BJ (cell line): Measurements from ENCODE around the gene C19orf73. TPM values are rescaled to one million over a fixed set of nuclear protein-coding genes. Genes with fewer than 3 reads are reported as not detected.
"Not testable (repeated sequence)": the region's sequence is repeated elsewhere in the genome, so short reads cannot be mapped to it uniquely, and the experiment has no call there.

Experiments
- CTCF ChIA-PET: fragments of 350-600 bp; formaldehyde crosslinking; extraction: SDS; loops from one replicate; lab custom pipeline; 2021; ENCODE audit warnings: antibody characterized with exemption, inconsistent platforms; lab: Yijun Ruan, JAX
- POLR2A ChIA-PET: fragments of 300-600 bp; sonication (Branson Sonifier 250); formaldehyde crosslinking; extraction: SDS; loops from one replicate; lab custom pipeline; 2021; ENCODE audit warnings: antibody characterized with exemption; lab: Charles Lee
- DNase-seq: peaks from one replicate; pipeline ENCODE4 v3.0.0-alpha.2; 2011; ENCODE audit warnings: low read depth
- H3K27me3 ChIP-seq: 2 replicates; pipeline ENCODE4 v1.6.0; 2011; ENCODE audit warnings: low read length; ENCODE audit not compliant: control insufficient read depth, insufficient read depth
- H3K36me3 ChIP-seq: 2 replicates; pipeline ENCODE4 v1.5.1; 2011; ENCODE audit warnings: low read length; ENCODE audit not compliant: control insufficient read depth, insufficient read depth
- H3K4me3 ChIP-seq: 2 replicates; pipeline ENCODE4 v1.5.1; 2011; ENCODE audit warnings: low read depth, mild to moderate bottlenecking, control low read depth, low read length
- polyA plus RNA-seq: library from polyadenylated mRNA; depleted of rRNA; stranded (reverse); fragments of >200 nt; gene quantifications from 2 replicates; pipeline ENCODE4 v1.2.3, GENCODE V29; 2011
- TF ChIP-seq, protein P1 (sequence below): IDR thresholded peaks from 2 replicates; pipeline ENCODE4 v1.5.1; 2011; ENCODE audit warnings: low read depth, mild to moderate bottlenecking, control low read depth, inconsistent platforms, low read length, moderate library complexity; ENCODE audit not compliant: insufficient read depth

C19orf73 gene
- polyA plus RNA-seq, 1 experiment, result 0.94 TPM

DNA sequence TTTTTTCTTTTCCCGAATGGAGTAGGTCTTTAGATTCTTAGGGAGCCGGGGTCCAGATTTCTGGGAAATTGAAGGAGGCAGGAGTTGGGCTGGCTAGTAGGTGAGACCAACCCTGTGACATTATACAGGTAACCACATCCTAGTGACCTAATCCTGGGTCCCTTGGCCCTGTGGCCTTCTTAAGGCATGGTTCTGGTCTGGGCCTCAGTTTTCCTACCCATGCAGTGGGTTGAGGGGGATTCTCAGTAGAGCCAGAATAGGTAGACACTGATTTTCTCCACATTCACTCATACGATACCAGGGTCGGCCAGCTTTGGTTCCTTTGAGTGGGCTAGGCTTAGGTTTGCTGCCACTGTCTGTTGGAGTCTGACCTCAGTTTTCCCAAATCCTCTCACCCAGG lies 7.6 kb upstream of the C19orf73 start:
- no peak overlapping the region for H3K4me3 ChIP-seq
- H3K36me3 ChIP-seq, result no peaks in the 10 kb centered on the region
- TF ChIP-seq, protein P1, sequence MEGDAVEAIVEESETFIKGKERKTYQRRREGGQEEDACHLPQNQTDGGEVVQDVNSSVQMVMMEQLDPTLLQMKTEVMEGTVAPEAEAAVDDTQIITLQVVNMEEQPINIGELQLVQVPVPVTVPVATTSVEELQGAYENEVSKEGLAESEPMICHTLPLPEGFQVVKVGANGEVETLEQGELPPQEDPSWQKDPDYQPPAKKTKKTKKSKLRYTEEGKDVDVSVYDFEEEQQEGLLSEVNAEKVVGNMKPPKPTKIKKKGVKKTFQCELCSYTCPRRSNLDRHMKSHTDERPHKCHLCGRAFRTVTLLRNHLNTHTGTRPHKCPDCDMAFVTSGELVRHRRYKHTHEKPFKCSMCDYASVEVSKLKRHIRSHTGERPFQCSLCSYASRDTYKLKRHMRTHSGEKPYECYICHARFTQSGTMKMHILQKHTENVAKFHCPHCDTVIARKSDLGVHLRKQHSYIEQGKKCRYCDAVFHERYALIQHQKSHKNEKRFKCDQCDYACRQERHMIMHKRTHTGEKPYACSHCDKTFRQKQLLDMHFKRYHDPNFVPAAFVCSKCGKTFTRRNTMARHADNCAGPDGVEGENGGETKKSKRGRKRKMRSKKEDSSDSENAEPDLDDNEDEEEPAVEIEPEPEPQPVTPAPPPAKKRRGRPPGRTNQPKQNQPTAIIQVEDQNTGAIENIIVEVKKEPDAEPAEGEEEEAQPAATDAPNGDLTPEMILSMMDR, result no peak
- H3K27me3 ChIP-seq, result peaks cover 2% of the 10 kb centered on the region
- POLR2A ChIA-PET, result interaction anchor here (0.6 kb wide), 1 partner anchor 24 kb away, joined by 5 read pairs; no protein-coding TSS in a partner anchor
- no peak for DNase-seq
- CTCF ChIA-PET, result interaction anchor here (1.8 kb wide), 1 partner anchor 20 kb away, joined by 5 read pairs; no protein-coding TSS in a partner anchor

- peaks cover 7% of the 10 kb centered on the region for H3K27me3 ChIP-seq
- ChIA-PET POLR2A (no interaction called here), CTCF (interaction anchor here (0.9 kb wide), 1 partner anchor 90 kb away, joined by 3 read pairs; no protein-coding TSS in a partner anchor)
- H3K36me3 ChIP-seq, result no peaks in the 10 kb centered on the region
- TF ChIP-seq, protein P1, result no peak
- no peak overlapping the region for H3K4me3 ChIP-seq
- DNase-seq, result no peak
Observed at GRCh38 chr19:49125025-49125731, 6.2 kb upstream of the C19orf73 start.

- H3K27me3 ChIP-seq, H3K36me3 ChIP-seq, POLR2A ChIA-PET, H3K4me3 ChIP-seq, DNase-seq: not testable (repeated sequence)
- CTCF ChIA-PET, result interaction anchor here (1.4 kb wide), 1 partner anchor 9 kb away, joined by 3 read pairs; the partner anchor contains the start of gene LIN7B
Observed at GRCh38 chr19:49123285-49123684, 4.3 kb upstream of the C19orf73 start.

DNA sequence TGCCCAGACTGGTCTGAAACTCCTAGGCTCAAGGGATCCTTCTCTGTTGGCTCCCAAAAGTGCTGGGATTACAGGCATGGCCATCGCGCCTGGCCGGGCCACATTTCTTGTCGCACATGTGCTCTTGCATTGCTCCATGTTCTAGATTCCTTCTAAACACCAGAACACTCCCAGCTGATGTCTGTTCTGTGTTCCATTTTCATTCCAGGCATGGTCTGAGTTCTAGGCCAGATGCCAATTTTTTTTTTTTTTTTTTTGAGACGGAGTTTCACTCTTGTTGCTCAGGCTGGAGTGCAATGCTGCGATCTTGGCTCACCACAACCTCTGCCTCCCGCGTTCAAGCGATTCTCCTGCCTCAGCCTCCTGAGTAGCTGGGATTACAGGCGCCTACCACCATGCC lies 2.9 kb upstream of the C19orf73 start:
- POLR2A ChIA-PET, H3K27me3 ChIP-seq, H3K4me3 ChIP-seq, DNase-seq, H3K36me3 ChIP-seq: not testable (repeated sequence)
- CTCF ChIA-PET, result interaction anchor here (0.6 to 2.8 kb wide), 3 partner anchors 24 to 788 kb away, joined by 3 to 9 read pairs (median 4); no protein-coding TSS in a partner anchor

GRCh38 chr19:49120868-49121267 lies 1.9 kb upstream of the C19orf73 start:
- H3K27me3 ChIP-seq, result peaks cover 7% of the 10 kb centered on the region
- TF ChIP-seq, protein P1, result no peak
- H3K36me3 ChIP-seq, result no peaks in the 10 kb centered on the region
- POLR2A ChIA-PET, result no interaction called here
- DNase-seq, result no peak
- H3K4me3 ChIP-seq, result no peak overlapping the region
- CTCF ChIA-PET, result interaction anchor here (1.1 to 2.8 kb wide), 5 partner anchors 23 to 78 kb away, joined by 3 to 9 read pairs (median 4); no protein-coding TSS in a partner anchor

- DNase-seq, result no peak
- POLR2A ChIA-PET, result no interaction called here
Observed at GRCh38 chr19:49120325-49120683, 1.4 kb upstream of the C19orf73 start.

More at GRCh38 chr19:49120325-49120683, 1.4 kb upstream of the C19orf73 start:
- peaks cover 7% of the 10 kb centered on the region for H3K27me3 ChIP-seq
- CTCF ChIA-PET, result interaction anchor here (0.8 to 2.8 kb wide), 5 partner anchors 16 to 77 kb away, joined by 3 to 9 read pairs (median 3); no protein-coding TSS in a partner anchor
- no peaks in the 10 kb centered on the region for H3K36me3 ChIP-seq
- H3K4me3 ChIP-seq, result no peak overlapping the region
- TF ChIP-seq, protein P1, result no peak
